Activated CD8-positive, alpha-beta memory T cell treated with anti-CD3 and anti-CD28 coated beads for 1 hour (primary cell): ENCODE data around the gene VWA3B.

ENCODE experiments used
- DNase-seq, 2 donors: peaks; one replicate each; pipeline ENCODE4 v3.0.0-alpha.2; 2020; ENCODE audit warnings: low read depth in 1 of 2; ENCODE audit errors: extremely low read depth in 1 of 2

The VWA3B gene

GRCh38 chr2:98324181-98324580, 237.2 kb downstream of the VWA3B start:
- DNase-seq, result no peak

DNA sequence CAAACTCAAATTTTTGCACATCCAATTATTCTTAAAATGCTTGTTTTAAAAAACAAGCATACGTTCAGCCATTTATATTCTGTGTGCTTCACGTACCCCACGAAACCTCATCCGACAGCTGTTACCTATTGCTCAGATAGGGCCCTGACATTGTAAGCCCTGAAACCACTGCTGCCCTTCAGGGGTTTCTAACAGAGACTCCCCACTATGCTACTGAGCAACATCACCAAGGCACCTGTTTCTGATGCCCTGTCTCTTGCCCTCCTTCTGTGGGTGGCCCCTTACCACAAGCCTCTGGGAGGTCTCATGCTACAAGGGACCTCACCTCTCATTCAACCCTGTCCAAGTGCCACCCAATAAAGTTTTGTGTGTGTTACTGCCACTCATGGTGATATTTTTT, 240.8 kb downstream of the VWA3B start:
- no peak for DNase-seq

DNA sequence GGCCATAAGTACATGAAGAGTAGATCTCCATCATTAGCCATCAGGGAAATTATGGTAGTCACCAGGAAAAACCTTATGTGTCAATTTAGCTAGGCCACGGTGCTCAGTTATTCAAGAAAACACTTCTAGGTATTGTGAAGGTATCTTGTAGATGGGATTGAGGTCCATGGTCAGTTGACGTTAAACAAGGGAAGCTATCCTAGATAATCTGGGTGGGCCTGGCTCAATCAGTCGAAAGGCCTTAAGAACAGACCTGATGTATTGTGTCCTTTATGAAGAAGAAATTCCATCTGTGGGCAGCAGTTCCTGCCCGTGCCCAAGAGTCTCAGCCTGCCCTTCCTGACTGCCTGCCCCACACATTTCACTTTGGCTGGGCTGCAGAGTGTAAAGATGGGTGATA, 242.6 kb downstream of the VWA3B start:
- no peak for DNase-seq

- no peak for DNase-seq
These were observed 246.0 kb downstream of the VWA3B start for GRCh38 chr2:98332989-98333388.

DNA sequence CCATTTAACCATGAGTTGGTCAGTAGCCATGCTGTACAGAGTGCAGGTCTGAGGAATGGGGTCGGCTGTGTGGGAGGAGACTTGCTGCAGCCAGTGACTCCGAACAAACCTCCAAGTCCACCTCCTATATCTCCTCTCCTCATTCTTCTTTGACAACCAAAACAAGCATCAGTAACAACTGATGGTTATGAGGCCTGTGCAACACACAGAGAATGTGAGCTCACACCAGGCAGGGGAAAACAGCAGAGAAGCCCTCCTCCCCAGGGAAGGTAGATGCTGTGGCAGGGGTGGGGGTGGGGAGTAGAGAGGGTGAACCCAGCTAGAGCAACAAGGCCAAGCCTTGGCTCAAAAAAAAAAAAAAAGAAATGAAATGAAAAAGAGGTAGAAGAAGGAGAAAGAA, 247.0 kb downstream of the VWA3B start:
- DNase-seq, result no peak

- no peak for DNase-seq
These were observed 247.6 kb downstream of the VWA3B start for GRCh38 chr2:98334439-98335078.

DNA sequence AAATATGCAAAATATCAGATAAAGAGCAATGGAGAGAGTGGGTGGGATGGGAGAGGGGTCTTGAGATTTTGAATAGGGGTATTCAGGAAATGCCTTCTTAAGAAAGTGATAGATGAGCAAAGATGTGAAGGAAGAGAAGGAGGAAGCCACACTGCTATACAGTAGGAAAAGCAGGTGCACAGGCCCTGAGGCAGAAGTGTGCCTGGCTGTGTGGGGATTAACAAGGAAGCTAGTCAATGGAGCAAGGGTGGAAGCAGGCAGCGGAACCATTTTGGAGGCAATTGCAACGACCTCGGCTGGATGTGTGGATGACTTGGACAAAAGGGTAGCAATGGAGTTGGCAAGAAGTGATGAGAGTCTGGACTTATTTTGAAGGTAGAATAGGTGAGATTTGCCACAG, 248.3 kb downstream of the VWA3B start:
- DNase-seq, result no peak

DNA sequence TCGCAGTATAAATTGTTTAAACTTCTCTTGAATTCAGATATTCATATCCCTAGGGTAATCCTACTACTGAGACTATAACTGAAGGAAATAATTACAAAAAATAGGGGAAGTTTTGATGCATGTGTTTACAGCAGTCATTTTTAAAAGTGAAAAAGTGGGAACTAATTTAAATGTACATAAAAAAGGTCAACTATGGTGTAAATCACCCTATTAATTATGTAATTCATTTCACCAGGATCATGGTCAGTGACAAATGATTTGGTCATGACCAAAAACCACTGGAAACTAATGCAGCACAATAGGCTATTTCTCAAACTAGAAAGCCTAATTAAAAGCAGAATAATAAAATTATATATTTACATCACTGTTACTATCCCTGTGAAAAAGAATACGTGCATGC, 254.3 kb downstream of the VWA3B start:
- no peak for DNase-seq

DNA sequence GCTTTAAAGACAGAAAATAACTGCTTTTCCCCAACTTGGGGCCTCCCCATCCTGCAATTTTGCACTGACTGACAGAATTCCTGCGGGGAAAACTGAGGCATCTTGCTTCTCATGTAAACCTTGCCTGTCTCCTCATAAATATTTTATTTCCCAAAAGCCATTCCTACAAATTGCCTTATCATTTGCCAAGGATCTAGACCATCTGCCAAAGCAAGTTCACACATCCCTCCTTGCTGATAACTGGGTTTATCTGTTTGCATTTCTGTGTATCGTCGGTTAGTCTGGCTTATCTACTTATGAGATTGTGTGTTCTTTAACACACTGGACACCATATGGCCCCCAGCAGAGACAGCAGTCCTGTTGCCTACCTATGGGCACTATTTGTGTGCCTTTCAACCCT, 256.3 kb downstream of the VWA3B start:
- DNase-seq, result no peak

DNA sequence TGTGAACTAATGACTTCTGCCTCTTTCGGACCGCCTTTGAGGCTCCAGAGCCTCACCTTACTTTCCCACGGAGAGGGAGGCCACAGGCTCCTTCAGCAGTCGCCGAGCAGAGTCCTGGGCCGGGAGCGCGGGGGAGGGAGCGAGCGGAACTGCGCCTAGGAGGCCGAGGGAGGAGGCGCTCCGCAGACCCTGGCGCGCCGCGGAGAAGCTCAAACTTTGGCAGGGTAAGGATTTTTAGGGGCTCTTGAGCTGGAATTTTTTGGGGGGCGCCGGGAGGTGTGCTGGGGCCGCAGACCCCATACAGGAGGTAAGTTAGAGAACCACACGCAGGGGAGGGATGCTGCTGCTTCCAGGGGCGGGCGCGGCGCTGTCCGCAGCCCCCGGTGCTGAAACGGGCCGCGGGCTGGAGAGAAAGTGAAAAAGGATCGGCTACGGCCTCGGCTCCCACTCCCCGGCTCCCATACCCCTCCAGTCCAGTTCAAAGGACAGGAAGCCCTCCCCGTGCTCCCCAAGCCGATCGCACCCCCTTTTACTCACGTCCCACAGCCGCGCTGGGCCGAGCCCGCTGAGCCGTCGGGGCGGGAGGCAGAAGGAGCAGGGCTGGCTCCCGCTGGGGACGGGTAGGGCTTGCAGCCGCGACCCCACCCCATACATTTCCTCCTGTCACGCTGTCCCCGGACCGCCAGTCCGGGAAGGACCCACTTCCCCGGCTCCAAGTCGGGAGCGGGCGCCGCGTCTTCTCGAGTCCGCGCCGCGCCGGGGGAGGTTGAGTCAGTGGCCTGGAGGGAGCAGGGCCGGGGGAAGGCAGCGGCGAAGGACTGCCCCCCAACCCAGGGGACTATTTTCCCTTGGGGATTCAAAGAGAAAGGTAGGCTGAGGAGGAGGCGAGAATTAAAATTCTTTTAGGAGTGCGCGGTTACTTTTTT, 259.6 kb downstream of the VWA3B start, which contains the start of gene CNGA3:
Gene CNGA3, plus strand, starts transcription at position 146 of the 926 bp plus-strand sequence. CDS start 23,520 bp downstream, outside the sequence.
- DNase-seq, result no peak

GRCh38 chr2:98347298-98348065, 260.5 kb downstream of the VWA3B start:
- DNase-seq, result no peak

- DNase-seq, result no peak
These were observed 261.1 kb downstream of the VWA3B start for GRCh38 chr2:98348066-98348561.

DNA sequence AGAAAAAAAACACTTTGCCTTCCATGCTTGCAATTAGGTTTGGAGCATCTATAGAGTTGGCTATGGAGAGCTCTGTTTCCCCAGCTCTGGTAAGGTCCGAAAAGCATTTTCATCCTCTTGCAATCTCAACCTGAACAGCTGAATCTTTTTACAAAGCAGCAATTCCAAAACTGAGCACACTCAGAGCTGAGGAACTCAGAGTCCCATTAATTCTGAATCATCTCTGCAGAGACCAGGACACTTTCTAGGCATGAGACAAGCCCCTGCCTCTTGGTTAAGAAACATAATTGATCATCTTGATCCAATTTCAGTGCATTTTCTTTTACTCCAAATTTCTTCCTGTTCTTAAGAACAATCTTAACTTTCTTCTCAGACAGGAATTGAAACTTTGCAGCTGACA, 263.4 kb downstream of the VWA3B start:
- DNase-seq, result no peak

GRCh38 chr2:98355881-98356280, 268.9 kb downstream of the VWA3B start:
- no peak for DNase-seq

GRCh38 chr2:98356729-98357128, 269.8 kb downstream of the VWA3B start:
- no peak for DNase-seq

- no peak for DNase-seq
These were observed 270.9 kb downstream of the VWA3B start for GRCh38 chr2:98357849-98358248.

DNA sequence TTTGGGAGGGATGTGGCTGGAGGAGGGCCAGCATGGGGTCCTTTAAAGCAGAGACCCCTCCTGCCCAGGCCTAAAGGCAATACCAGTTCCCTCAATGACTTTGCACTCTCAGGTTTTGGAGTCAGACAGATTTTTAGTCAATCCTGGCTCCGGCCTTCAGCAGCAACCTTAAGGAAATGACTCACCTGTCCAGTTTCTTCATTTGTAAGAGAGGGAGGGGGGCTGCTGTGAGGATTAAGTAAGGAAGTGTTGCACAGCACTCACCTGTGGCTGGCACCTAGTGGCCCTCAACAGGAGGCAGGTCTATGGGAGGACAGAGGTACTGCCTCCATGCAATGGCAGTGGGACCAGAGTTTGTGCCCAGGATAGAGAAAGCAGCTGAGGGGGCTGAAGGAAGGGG, 273.0 kb downstream of the VWA3B start:
- no peak for DNase-seq
